Neural cell (in vitro differentiated cells): ENCODE data around the gene ALKBH8. TPM values are rescaled to one million over a fixed set of nuclear protein-coding genes. Genes with fewer than 3 reads are reported as not detected.
"Not testable (repeated sequence)": the region's sequence is repeated elsewhere in the genome, so short reads cannot be mapped to it uniquely, and the experiment has no call there.

Source experiments
- H2AFZ ChIP-seq: fragments of 200-600, 300-800 bp; sonication (generic), shearing (Covaris generic); 2 replicates; pipeline ENCODE4 v1.6.0; 2014; ENCODE audit warnings: low read depth, mild to moderate bottlenecking, antibody characterized with exemption, low read length, moderate library complexity
- H3F3A ChIP-seq: fragments of 200-600 bp; shearing (Covaris generic); 2 replicates; pipeline ENCODE4 v1.6.1; 2016; ENCODE audit warnings: mild to moderate bottlenecking, moderate library complexity, mixed read lengths, antibody characterized with exemption, low read length; ENCODE audit not compliant: insufficient read depth, poor library complexity, severe bottlenecking
- H3K27ac ChIP-seq: fragments of 200-600, 300-800 bp; sonication (generic), shearing (Covaris generic); 2 replicates; pipeline ENCODE4 v1.5.1; 2014; ENCODE audit warnings: mild to moderate bottlenecking, low read length, moderate library complexity
- H3K27me3 ChIP-seq: fragments of 300-800, 200-600 bp; sonication (generic), shearing (Covaris generic); 2 replicates; pipeline ENCODE4 v1.6.0; 2014; ENCODE audit warnings: mild to moderate bottlenecking, low read depth, low read length, moderate library complexity; ENCODE audit not compliant: insufficient read depth
- H3K36me3 ChIP-seq: fragments of 300-800, 200-600 bp; sonication (generic), shearing (Covaris generic); 2 replicates; pipeline ENCODE4 v1.5.1; 2014; ENCODE audit warnings: mild to moderate bottlenecking, antibody characterized with exemption, low read length, moderate library complexity; ENCODE audit not compliant: insufficient read depth
- H3K4me2 ChIP-seq: fragments of 300-800, 200-600 bp; sonication (generic), shearing (Covaris generic); 2 replicates; pipeline ENCODE4 v1.6.0; 2014; ENCODE audit warnings: mild to moderate bottlenecking, low read length
- H3K4me3 ChIP-seq: fragments of 300-800, 200-600 bp; sonication (generic), shearing (Covaris generic); 2 replicates; pipeline ENCODE4 v1.5.1; 2014; ENCODE audit warnings: mild to moderate bottlenecking, low read length, moderate library complexity
- H3K79me2 ChIP-seq: fragments of 200-600 bp; shearing (Covaris generic); replicated peaks from 2 replicates; pipeline ENCODE4 v1.6.0; 2014; ENCODE audit warnings: mild to moderate bottlenecking, low read length, moderate library complexity; ENCODE audit not compliant: insufficient read depth
- H3K9ac ChIP-seq: fragments of 300-800, 200-600 bp; sonication (generic), shearing (Covaris generic); 2 replicates; pipeline ENCODE4 v1.6.1; 2016; ENCODE audit warnings: mild to moderate bottlenecking, low read length, mixed read lengths
- H3K9me2 ChIP-seq: fragments of 200-600 bp; shearing (Covaris generic); 2 replicates; pipeline ENCODE4 v1.6.1; 2016; ENCODE audit warnings: mild to moderate bottlenecking, low read length, mixed read lengths; ENCODE audit not compliant: insufficient read depth
- H3K9me3 ChIP-seq: fragments of 200-600, 300-800 bp; sonication (generic), shearing (Covaris generic); 2 replicates; pipeline ENCODE4 v1.6.1; 2016; ENCODE audit warnings: mild to moderate bottlenecking, mixed run types, low read length, moderate library complexity, mixed read lengths
- H4K20me1 ChIP-seq: fragments of 200-600 bp; shearing (Covaris generic); 2 replicates; pipeline ENCODE4 v1.6.1; 2016; ENCODE audit warnings: mild to moderate bottlenecking, mixed run types; ENCODE audit not compliant: insufficient read depth
- EP300 ChIP-seq: fragments of 450-650 bp; conservative IDR thresholded peaks from 2 replicates; pipeline ENCODE4 v1.6.1; 2014; ENCODE audit warnings: antibody characterized with exemption, mild to moderate bottlenecking, moderate library complexity; ENCODE audit not compliant: poor library complexity, severe bottlenecking
- EZH2 ChIP-seq: fragments of 200-600, 300-800 bp; shearing (Covaris generic), sonication (generic); IDR thresholded peaks from 2 replicates; pipeline ENCODE4 v1.6.1; 2014; ENCODE audit warnings: antibody characterized with exemption, low read length, borderline replicate concordance, mild to moderate bottlenecking; ENCODE audit not compliant: insufficient read depth, poor library complexity, severe bottlenecking
- MXI1 ChIP-seq: fragments of 450-650 bp; conservative IDR thresholded peaks from 2 replicates; pipeline ENCODE4 v1.6.1; 2014; ENCODE audit warnings: antibody characterized with exemption, mild to moderate bottlenecking; ENCODE audit not compliant: poor library complexity, severe bottlenecking
- POLR2AphosphoS5 ChIP-seq: IDR thresholded peaks from 2 replicates; pipeline ENCODE4 v1.6.1; 2012
- RAD21 ChIP-seq: fragments of 450-650 bp; conservative IDR thresholded peaks from 2 replicates; pipeline ENCODE4 v1.6.1; 2014; ENCODE audit warnings: antibody characterized with exemption, mild to moderate bottlenecking, moderate library complexity
- SMC3 ChIP-seq: fragments of 450-650 bp; conservative IDR thresholded peaks from 2 replicates; pipeline ENCODE4 v1.6.1; 2014; ENCODE audit warnings: antibody characterized with exemption, mild to moderate bottlenecking, moderate library complexity; ENCODE audit not compliant: poor library complexity
- polyA plus RNA-seq: library from polyadenylated mRNA; depleted of rRNA; stranded (reverse); fragments of >200 nt; gene quantifications from 2 replicates; pipeline ENCODE4 v1.2.3, GENCODE V29; 2014
- TF ChIP-seq, protein P1 (sequence below): IDR thresholded peaks from 2 replicates; pipeline ENCODE4 v1.6.1; 2012; ENCODE audit warnings: borderline replicate concordance

The ALKBH8 gene
- polyA plus RNA-seq, 1 donor from 2014 or later: 7.6 TPM

DNA sequence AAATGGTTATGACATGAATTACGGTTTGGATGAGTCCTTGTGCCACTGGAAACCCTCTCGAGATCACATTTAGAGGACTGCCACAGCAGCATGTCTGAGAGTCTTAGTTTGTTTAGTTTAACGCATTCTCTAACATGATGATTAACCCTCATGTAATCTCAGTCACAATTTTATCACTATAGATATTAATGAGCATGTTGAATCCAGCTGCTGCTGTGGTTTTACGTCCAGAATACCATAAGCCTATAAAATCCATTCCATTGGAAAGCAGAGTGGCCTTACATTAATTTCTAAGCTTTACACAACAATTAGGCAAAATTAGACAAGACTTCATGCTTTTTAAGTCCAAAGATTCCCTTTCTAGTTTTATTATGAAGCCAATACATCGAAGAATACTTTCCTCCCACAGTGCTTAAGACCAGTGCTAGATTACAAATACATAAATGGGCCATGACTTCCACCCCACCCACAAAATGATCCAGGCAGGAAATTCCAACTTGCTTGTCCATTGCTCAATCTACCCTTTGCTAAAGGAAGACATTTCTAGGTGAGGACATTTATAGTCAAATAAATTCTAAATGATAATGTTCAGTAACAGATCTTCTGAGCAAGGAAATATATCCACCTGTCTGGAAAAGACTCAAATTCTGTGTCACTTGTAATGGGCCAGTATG is 21.9 kb upstream of the ALKBH8 start:
- no peak overlapping the region for H3K4me2 ChIP-seq
- H3K9ac ChIP-seq: no peak overlapping the region
- no peaks in the 10 kb centered on the region for H4K20me1 ChIP-seq
- no peaks in the 10 kb centered on the region for H3F3A ChIP-seq
- H3K27ac ChIP-seq: no peak overlapping the region
- H3K9me3 ChIP-seq: no peaks in the 10 kb centered on the region
- no peak overlapping the region for H3K4me3 ChIP-seq
- no peak overlapping the region for H2AFZ ChIP-seq
- TF ChIP-seq EP300: no peak
- no peaks in the 10 kb centered on the region for H3K9me2 ChIP-seq
- H3K27me3 ChIP-seq: peaks cover 58% of the 10 kb centered on the region
- no peaks in the 10 kb centered on the region for H3K36me3 ChIP-seq
- no peaks in the 10 kb centered on the region for H3K79me2 ChIP-seq

DNA sequence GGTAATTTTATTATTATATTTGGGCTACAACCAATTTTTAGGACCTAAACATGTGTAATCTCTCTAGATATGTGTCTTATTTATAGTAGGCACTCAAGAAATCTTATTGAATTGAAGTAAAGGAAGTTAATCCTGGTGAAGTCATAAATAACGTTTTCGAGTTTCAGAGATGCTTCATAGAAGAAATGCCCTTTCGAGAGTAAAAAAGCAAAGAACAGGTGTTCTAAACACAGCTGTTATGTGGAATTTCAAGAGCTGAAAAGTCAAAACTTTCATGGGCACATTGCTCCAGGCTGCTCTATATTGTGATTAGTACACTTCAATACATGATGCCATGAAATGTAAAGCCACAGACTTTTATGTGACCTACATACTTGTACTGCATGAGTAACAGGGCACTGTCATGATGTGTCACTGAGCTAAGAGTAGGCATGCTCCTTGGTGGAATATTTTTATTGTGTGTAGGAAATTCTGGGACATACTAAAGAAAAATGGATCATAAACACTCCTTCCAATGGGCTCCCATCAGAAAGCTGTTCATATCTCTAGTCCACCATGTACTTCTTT is 18.2 kb upstream of the ALKBH8 start:
- Histone ChIP-seq H3K4me2 (no peak overlapping the region), H2AFZ (no peak overlapping the region)
- TF ChIP-seq EZH2 (no peak), POLR2AphosphoS5 (no peak), SMC3 (no peak)

DNA sequence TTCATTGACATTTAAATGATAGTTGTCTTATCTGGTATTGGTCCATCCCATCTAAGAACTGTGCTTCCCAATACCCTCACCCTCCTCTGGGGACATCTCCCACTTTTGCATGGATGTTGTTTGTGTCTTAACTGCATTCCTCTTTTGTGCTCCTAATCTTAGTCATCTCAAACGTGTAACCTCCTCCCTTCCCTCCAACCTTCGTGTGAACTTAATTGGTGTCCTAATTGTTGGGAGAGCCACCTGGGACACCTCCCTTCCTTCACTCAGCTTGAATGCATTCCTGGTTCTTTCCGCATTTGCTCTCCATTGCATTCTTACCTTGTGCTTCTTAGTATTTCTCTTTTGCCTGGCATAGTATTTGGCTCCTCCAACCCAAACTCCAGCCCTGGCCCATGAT is 15.6 kb upstream of the ALKBH8 start:
- Histone ChIP-seq H3K9me3 (no peaks in the 10 kb centered on the region), H3K9ac (no peak overlapping the region), H3K27ac (no peak overlapping the region), H3K79me2 (no peaks in the 10 kb centered on the region), H3F3A (no peaks in the 10 kb centered on the region), H3K9me2 (no peaks in the 10 kb centered on the region), H3K36me3 (no peaks in the 10 kb centered on the region), H4K20me1 (no peaks in the 10 kb centered on the region), H3K4me2 (no peak overlapping the region), H2AFZ (no peak overlapping the region), H3K4me3 (no peak overlapping the region), H3K27me3 (peaks cover under 1% of the 10 kb centered on the region)
- TF ChIP-seq POLR2AphosphoS5: no peak
- TF ChIP-seq RAD21: no peak
- TF ChIP-seq, protein P1, sequence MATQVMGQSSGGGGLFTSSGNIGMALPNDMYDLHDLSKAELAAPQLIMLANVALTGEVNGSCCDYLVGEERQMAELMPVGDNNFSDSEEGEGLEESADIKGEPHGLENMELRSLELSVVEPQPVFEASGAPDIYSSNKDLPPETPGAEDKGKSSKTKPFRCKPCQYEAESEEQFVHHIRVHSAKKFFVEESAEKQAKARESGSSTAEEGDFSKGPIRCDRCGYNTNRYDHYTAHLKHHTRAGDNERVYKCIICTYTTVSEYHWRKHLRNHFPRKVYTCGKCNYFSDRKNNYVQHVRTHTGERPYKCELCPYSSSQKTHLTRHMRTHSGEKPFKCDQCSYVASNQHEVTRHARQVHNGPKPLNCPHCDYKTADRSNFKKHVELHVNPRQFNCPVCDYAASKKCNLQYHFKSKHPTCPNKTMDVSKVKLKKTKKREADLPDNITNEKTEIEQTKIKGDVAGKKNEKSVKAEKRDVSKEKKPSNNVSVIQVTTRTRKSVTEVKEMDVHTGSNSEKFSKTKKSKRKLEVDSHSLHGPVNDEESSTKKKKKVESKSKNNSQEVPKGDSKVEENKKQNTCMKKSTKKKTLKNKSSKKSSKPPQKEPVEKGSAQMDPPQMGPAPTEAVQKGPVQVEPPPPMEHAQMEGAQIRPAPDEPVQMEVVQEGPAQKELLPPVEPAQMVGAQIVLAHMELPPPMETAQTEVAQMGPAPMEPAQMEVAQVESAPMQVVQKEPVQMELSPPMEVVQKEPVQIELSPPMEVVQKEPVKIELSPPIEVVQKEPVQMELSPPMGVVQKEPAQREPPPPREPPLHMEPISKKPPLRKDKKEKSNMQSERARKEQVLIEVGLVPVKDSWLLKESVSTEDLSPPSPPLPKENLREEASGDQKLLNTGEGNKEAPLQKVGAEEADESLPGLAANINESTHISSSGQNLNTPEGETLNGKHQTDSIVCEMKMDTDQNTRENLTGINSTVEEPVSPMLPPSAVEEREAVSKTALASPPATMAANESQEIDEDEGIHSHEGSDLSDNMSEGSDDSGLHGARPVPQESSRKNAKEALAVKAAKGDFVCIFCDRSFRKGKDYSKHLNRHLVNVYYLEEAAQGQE: no peak
- TF ChIP-seq MXI1: no peak

More for the DNA sequence above, 18.2 kb upstream of the ALKBH8 start:
- no peak overlapping the region for H3K4me3 ChIP-seq
- H3K9me2 ChIP-seq: no peaks in the 10 kb centered on the region
- H4K20me1 ChIP-seq: no peaks in the 10 kb centered on the region
- no peaks in the 10 kb centered on the region for H3K79me2 ChIP-seq
- H3K9me3 ChIP-seq: no peaks in the 10 kb centered on the region
- H3K27ac ChIP-seq: no peak overlapping the region
- H3F3A ChIP-seq: no peaks in the 10 kb centered on the region
- peaks cover 24% of the 10 kb centered on the region for H3K27me3 ChIP-seq
- no peaks in the 10 kb centered on the region for H3K36me3 ChIP-seq
- H3K9ac ChIP-seq: no peak overlapping the region

DNA sequence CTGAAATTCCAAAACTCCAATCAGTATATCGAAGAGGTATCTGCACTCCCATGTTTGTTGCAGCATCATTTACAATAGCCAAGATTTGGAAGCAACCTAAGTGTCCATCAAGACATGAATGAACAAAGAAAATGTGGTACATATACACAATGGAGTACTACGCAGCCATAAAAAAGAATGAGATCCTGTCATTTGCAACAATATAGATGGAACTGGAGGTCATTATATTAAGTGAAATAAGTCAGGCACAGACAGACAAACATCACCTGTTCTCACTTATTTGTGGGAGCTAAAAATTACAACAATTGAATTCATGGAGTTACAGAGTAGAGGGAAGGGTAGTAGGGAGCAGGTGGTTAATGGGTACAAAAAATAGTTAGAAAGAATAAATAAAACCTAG is 13.6 kb upstream of the ALKBH8 start:
- not testable (repeated sequence) for H3K9ac ChIP-seq, H3K4me2 ChIP-seq, H3K4me3 ChIP-seq, H4K20me1 ChIP-seq, H3K79me2 ChIP-seq, H3F3A ChIP-seq, H3K9me2 ChIP-seq, H3K27ac ChIP-seq, H2AFZ ChIP-seq, H3K36me3 ChIP-seq, H3K9me3 ChIP-seq, H3K27me3 ChIP-seq
